K562 (cell line): ENCODE data around the gene GIMAP8.
"Not testable (repeated sequence)": the region's sequence is repeated elsewhere in the genome, so short reads cannot be mapped to it uniquely, and the experiment has no call there.

Source experiments
- BCL6 ChIP-seq: fragments of 250-450 bp; sonication (Bioruptor Pico); IDR thresholded peaks from 2 replicates; pipeline ENCODE4 v1.4.0; 2020
- ESRRB ChIP-seq: fragments of 250-450 bp; sonication (Bioruptor Pico); IDR thresholded peaks from 2 replicates; pipeline ENCODE4 v1.5.0; 2020; ENCODE audit warnings: mild to moderate bottlenecking, moderate library complexity, borderline replicate concordance
- FOSL1 ChIP-seq: fragments of 200-800 bp; sonication (Bioruptor generic); conservative IDR thresholded peaks from 2 replicates; pipeline ENCODE4 v1.6.1; 2016; ENCODE audit warnings: missing genetic modification characterization, missing compliant biosample characterization
- HLTF ChIP-seq: fragments of 450-650 bp; IDR thresholded peaks from 2 replicates; pipeline ENCODE4 v1.6.1; 2016
- ILF3 ChIP-seq: fragments of 450-650 bp; IDR thresholded peaks from 2 replicates; pipeline ENCODE4 v1.6.1; 2018; ENCODE audit warnings: antibody characterized with exemption, mild to moderate bottlenecking, moderate library complexity, borderline replicate concordance
- MTA2 ChIP-seq: fragments of 450-650 bp; IDR thresholded peaks from 2 replicates; pipeline ENCODE4 v1.6.1; 2016; ENCODE audit warnings: low read depth
- RNF2 ChIP-seq: sonication (generic); IDR thresholded peaks from 2 replicates; pipeline ENCODE4 v1.6.1; 2016
- SMC3 ChIP-seq: conservative IDR thresholded peaks from 2 replicates; pipeline ENCODE4 v1.6.1; 2011; ENCODE audit warnings: low read depth, low read length, improper control_type of control experiment; ENCODE audit not compliant: insufficient read depth
- ZC3H4 ChIP-seq: sonication (generic); formaldehyde crosslinking; IDR thresholded peaks from 2 replicates; pipeline ENCODE4 v1.9.0; 2021; ENCODE audit warnings: missing genetic modification reagents, borderline replicate concordance
- ZNF695 ChIP-seq: fragments of 450-650 bp; formaldehyde crosslinking; IDR thresholded peaks from 2 replicates; pipeline ENCODE4 v1.4.0; 2020; ENCODE audit warnings: mild to moderate bottlenecking, moderate library complexity
- TF ChIP-seq, protein P1 (sequence below), 3 experiments: IDR thresholded peaks in 2 of 3; conservative IDR thresholded peaks in 1 of 3; 2 replicates each; pipeline ENCODE4 v1.5.1; 2011 to 2012; ENCODE audit warnings: low read length in 3 of 3, mild to moderate bottlenecking in 3 of 3, control low read depth in 2 of 3, improper control_type of control experiment in 1 of 3, inconsistent platforms in 1 of 3, low read depth in 1 of 3, mixed read lengths in 1 of 3, moderate library complexity in 1 of 3; ENCODE audit not compliant: insufficient read depth in 2 of 3

GRCh38 chr7:150484071-150484470, 33.6 kb downstream of the GIMAP8 start:
- TF ChIP-seq, protein P1, sequence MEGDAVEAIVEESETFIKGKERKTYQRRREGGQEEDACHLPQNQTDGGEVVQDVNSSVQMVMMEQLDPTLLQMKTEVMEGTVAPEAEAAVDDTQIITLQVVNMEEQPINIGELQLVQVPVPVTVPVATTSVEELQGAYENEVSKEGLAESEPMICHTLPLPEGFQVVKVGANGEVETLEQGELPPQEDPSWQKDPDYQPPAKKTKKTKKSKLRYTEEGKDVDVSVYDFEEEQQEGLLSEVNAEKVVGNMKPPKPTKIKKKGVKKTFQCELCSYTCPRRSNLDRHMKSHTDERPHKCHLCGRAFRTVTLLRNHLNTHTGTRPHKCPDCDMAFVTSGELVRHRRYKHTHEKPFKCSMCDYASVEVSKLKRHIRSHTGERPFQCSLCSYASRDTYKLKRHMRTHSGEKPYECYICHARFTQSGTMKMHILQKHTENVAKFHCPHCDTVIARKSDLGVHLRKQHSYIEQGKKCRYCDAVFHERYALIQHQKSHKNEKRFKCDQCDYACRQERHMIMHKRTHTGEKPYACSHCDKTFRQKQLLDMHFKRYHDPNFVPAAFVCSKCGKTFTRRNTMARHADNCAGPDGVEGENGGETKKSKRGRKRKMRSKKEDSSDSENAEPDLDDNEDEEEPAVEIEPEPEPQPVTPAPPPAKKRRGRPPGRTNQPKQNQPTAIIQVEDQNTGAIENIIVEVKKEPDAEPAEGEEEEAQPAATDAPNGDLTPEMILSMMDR (IDR thresholded peaks at IDR 0.05 in 2 of 3, conservative IDR thresholded peaks at IDR 0.05 in 1 of 3; ENCODE audit: insufficient read depth in 2 of 3, low read depth in 1 of 3, low read length in 3 of 3) = not testable (repeated sequence)
- TF ChIP-seq ESRRB (CRISPR knock-in tag); SMC3; HLTF; ZC3H4; BCL6 (CRISPR knock-in tag); ZNF695 (CRISPR knock-in tag); FOSL1; MTA2; ILF3; RNF2: not testable (repeated sequence)
